Keratinocyte (primary cell): ENCODE measurements around the gene GATA2. TPM values are rescaled to one million over a fixed set of nuclear protein-coding genes. Genes with fewer than 3 reads are reported as not detected.

Experiments
- DNase-seq: peaks from one replicate; pipeline ENCODE4 v3.0.0-alpha.2; 2011; ENCODE audit warnings: low read depth, missing footprints, low spot score
- FAIRE-seq: peaks from 2 replicates; lab custom pipeline; 2011; peaks lifted over from hg19 to GRCh38; lab: Jason Lieb, UNC
- H2AFZ ChIP-seq: 2 replicates; pipeline ENCODE4 v1.6.0; 2012; ENCODE audit warnings: low read length, control low read depth, inconsistent platforms; ENCODE audit not compliant: control insufficient read depth
- H3K27ac ChIP-seq: 2 replicates; pipeline ENCODE4 v1.5.1; 2011; ENCODE audit warnings: low read length; ENCODE audit not compliant: control insufficient read depth, insufficient read depth
- H3K27me3 ChIP-seq: 3 replicates; pipeline ENCODE4 v1.6.0; 2011; ENCODE audit warnings: low read length; ENCODE audit not compliant: control insufficient read depth, insufficient read depth; ENCODE audit errors: extremely low read depth
- H3K36me3 ChIP-seq, 2 experiments: 2 replicates in 1 of 2; 3 replicates in 1 of 2; pipeline ENCODE4 v1.5.1; 2011; ENCODE audit warnings: low read length in 2 of 2, mild to moderate bottlenecking in 1 of 2; ENCODE audit not compliant: control insufficient read depth in 2 of 2, insufficient read depth in 2 of 2; ENCODE audit errors: extremely low read depth in 1 of 2
- H3K4me1 ChIP-seq: 3 replicates; pipeline ENCODE4 v1.5.1; 2011; ENCODE audit warnings: low read length; ENCODE audit not compliant: control insufficient read depth, insufficient read depth; ENCODE audit errors: extremely low read depth
- H3K4me2 ChIP-seq: 3 replicates; pipeline ENCODE4 v1.6.0; 2011; ENCODE audit warnings: low read depth, low read length; ENCODE audit not compliant: control insufficient read depth, insufficient read depth; ENCODE audit errors: extremely low read depth
- H3K4me3 ChIP-seq, 3 experiments: fragments of 200-600 bp in 1 of 3; sonication (generic) in 1 of 3; 2 replicates in 2 of 3; 3 replicates in 1 of 3; pipeline ENCODE4 v1.5.1; 2011 to 2016; ENCODE audit warnings: low read length in 3 of 3, mild to moderate bottlenecking in 3 of 3, control low read depth in 2 of 3, inconsistent platforms in 1 of 3, low read depth in 1 of 3, mixed read lengths in 1 of 3, mixed run types in 1 of 3, moderate library complexity in 1 of 3; ENCODE audit not compliant: control insufficient read depth in 2 of 3, insufficient read depth in 2 of 3; ENCODE audit errors: extremely low read depth in 1 of 3
- H3K79me2 ChIP-seq: 2 replicates; pipeline ENCODE4 v1.6.0; 2012; ENCODE audit warnings: low read length; ENCODE audit not compliant: control insufficient read depth, insufficient read depth
- H3K9ac ChIP-seq: 3 replicates; pipeline ENCODE4 v1.6.0; 2011; ENCODE audit warnings: low read length; ENCODE audit not compliant: control insufficient read depth, insufficient read depth; ENCODE audit errors: extremely low read depth
- H3K9me1 ChIP-seq: 3 replicates; pipeline ENCODE4 v1.6.0; 2011; ENCODE audit warnings: low read length; ENCODE audit not compliant: control insufficient read depth, insufficient read depth; ENCODE audit errors: extremely low read depth
- H3K9me3 ChIP-seq: 2 replicates; pipeline ENCODE4 v1.5.1; 2012; ENCODE audit warnings: low read depth, low read length; ENCODE audit not compliant: control insufficient read depth
- H4K20me1 ChIP-seq: 3 replicates; pipeline ENCODE4 v1.6.0; 2011; ENCODE audit warnings: low read length; ENCODE audit not compliant: control insufficient read depth, insufficient read depth; ENCODE audit errors: extremely low read depth
- CTCF ChIP-seq, 3 experiments: IDR thresholded peaks in 1 of 3; conservative IDR thresholded peaks in 1 of 3; optimal IDR thresholded peaks in 1 of 3; 2 replicates in 2 of 3; 3 replicates in 1 of 3; pipeline versions ENCODE3 to v1.5.1; 2011; ENCODE audit warnings: low read length in 3 of 3, mild to moderate bottlenecking in 3 of 3, moderate library complexity in 2 of 3, control low read depth in 1 of 3, inconsistent platforms in 1 of 3; ENCODE audit not compliant: insufficient read depth in 2 of 3; ENCODE audit errors: extremely low read depth in 1 of 3
- EZH2 ChIP-seq: IDR thresholded peaks from one replicate; pipeline ENCODE4 v1.6.1; 2012; ENCODE audit warnings: inconsistent platforms, mild to moderate bottlenecking, low read length, moderate library complexity
- dilution Hi-C: fragments of 300-500 bp; cut with MboI; formaldehyde crosslinking; loops from one replicate; pipeline ENCODE4 v1.7.0; 2020; ENCODE audit warnings: low sequenced_read_pairs; ENCODE audit not compliant: extremely low pct_ligation_motif_present
- polyA plus RNA-seq, 5 experiments: library from polyadenylated mRNA; depleted of rRNA in 3 of 5; stranded (reverse) in 3 of 5; stranded (forward) in 1 of 5; unstranded in 1 of 5; fragments of >200 nt; gene quantifications; 1 replicate in 1 of 5; 2 replicates in 3 of 5; 3 replicates in 1 of 5; pipeline versions ENCODE4 v1.2.1 to v1.2.3, GENCODE V29; 2011 to 2012; ENCODE audit warnings: missing spikeins in 2 of 5, low read depth in 1 of 5, low replicate concordance in 1 of 5

GATA2 gene
- polyA plus RNA-seq, 1 donor (not counting 4 experiments of a cell fraction or from before 2014, with no cell fraction given) = not detected

- Histone ChIP-seq H3K4me2 (no peak overlapping the region), H4K20me1 (no peaks in the 10 kb centered on the region), H3K4me1 (no peaks in the 10 kb centered on the region), H3K4me3 (no peak overlapping the region), H3K79me2 (no peaks in the 10 kb centered on the region), H3K9ac (no peak overlapping the region), H2AFZ (no peak overlapping the region), H3K36me3 (no peaks in the 10 kb centered on the region), H3K9me1 (no peaks in the 10 kb centered on the region), H3K27me3 (peaks cover 11% of the 10 kb centered on the region), H3K9me3 (no peaks in the 10 kb centered on the region), H3K27ac (no peak overlapping the region)
- DNase-seq = no peak
- TF ChIP-seq CTCF (optimal IDR thresholded peaks at IDR 0.05 in 1 of 3, IDR thresholded peaks at IDR 0.05 in 1 of 3, conservative IDR thresholded peaks at IDR 0.05 in 1 of 3; ENCODE audit: extremely low read depth in 1 of 3, insufficient read depth in 2 of 3, low read length in 3 of 3) (no peak), EZH2 (no peak)
- FAIRE-seq = no peak
- dilution Hi-C loops = no loop called here
These were observed 12.1 kb upstream of the GATA2 start for GRCh38 chr3:128504963-128505730.

DNA sequence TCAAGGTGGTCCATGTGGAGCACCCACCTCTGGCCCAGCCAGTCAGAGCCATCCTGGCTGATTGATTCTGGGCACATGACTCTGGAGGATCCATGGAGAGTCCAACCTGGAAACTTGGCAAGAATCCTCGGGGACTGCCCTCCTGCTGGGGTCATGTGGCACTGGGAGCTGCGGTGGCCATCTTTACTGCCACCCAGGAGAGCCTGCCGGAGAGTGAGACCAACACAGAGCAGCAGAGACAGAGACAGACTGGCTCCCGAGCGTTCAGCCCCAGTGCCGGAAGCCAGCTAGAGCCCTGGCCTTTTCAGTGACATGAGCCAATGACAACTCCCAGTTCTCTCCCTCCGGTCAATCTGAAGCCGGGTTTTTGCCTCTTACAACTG, 11.5 kb upstream of the GATA2 start:
- H3K9ac ChIP-seq = no peak overlapping the region
- no peaks in the 10 kb centered on the region for H3K36me3 ChIP-seq
- no peak overlapping the region for H3K4me3 ChIP-seq
- H4K20me1 ChIP-seq = no peaks in the 10 kb centered on the region
- no peaks in the 10 kb centered on the region for H3K79me2 ChIP-seq
- no peaks in the 10 kb centered on the region for H3K9me3 ChIP-seq
- no peaks in the 10 kb centered on the region for H3K9me1 ChIP-seq
- H3K4me1 ChIP-seq = no peaks in the 10 kb centered on the region
- dilution Hi-C loops = no loop called here
- no peak overlapping the region for H3K27ac ChIP-seq
- DNase-seq = no peak
- no peak overlapping the region for H3K4me2 ChIP-seq
- FAIRE-seq = no peak
- TF ChIP-seq CTCF (optimal IDR thresholded peaks at IDR 0.05 in 1 of 3, IDR thresholded peaks at IDR 0.05 in 1 of 3, conservative IDR thresholded peaks at IDR 0.05 in 1 of 3; ENCODE audit: extremely low read depth in 1 of 3, insufficient read depth in 2 of 3, low read length in 3 of 3) = no peak
- H2AFZ ChIP-seq = no peak overlapping the region
- H3K27me3 ChIP-seq = peaks cover 12% of the 10 kb centered on the region
